ENCODE results near the gene LTA.

LTA gene

DNA sequence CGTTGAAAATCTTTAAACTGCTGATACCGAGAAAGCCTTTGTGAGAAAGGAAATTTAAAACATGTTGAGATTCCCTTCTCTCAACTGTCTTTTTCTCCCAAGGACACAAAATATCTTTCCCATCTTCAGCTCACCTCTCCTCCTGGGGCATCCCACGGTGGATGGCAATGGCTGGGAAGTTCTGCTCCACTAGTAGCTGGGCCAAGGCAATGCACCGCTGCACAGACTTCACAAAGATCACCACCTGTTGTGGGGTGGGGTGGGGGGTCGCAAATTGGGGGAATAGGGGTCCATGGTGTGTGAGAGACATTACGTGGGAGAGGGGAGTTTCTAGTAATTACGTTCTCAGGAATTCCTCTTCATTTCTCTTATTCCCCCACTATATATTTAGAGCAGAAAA lies 40.9 kb upstream of the LTA start:
- Histone ChIP-seq H3K4me2 (no peak overlapping the region), H3K36me3 (peaks cover 66 to 73% (median 69%) of the 10 kb centered on the region in 11 experiments), H3K27me3 (no peaks in the 10 kb centered on the region), H3K27ac (no peak overlapping the region), H3K4me1 (peaks cover 0 to 27% (median 8%) of the 10 kb centered on the region in 10 experiments; a peak in 12 of 20 replicates), H3K4me3 (no peak overlapping the region), H4K20me1 (peaks cover 66 to 95% (median 78%) of the 10 kb centered on the region in 11 experiments), H3K9me3 (replicated peaks in 1 of 11) (no peaks in the 10 kb centered on the region), H3K9ac (no peak overlapping the region)
- no peak for TF ChIP-seq Cebpa-rat (IDR thresholded peaks at IDR 0.05)

DNA sequence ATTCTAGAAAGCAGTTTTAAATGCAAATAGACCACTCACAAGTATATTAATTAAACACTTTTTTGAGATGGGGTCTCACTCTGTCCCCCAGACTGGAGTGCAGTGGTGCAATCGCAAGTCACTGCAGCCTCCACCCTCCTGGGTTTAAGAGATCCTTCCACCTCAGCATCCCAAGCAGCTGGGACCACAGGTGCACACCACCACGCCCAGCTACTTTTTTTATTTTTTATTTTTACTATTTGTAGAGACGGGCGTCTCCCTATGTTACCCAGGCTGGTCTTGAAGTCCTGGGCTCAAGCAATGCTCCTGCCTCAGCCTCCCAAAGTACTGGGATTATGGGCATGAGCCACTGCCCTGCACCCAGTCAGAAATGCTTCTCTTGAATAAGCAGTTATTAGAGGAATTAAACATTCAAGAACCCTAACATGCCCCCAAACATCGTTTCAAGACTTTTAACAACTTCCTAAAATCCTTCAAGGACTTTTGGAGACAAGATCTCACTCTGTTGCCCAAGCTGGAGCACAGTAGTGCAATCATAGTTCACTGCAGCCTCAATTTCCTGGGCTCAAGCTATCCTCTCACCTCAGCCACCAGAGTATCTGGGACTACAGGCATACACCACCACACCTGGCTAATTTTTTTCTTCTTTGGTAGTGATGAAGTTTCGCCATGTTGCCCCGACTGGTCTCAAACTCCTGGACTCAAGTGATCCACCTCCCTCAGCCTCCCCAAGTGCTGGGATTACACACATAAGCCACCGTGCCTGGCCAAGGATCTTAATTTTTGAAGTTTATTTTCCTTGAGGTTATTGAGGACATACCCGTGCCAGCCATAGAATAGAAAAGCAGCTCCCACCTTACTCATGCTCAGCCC lies 40.1 kb upstream of the LTA start:
- H3K27ac ChIP-seq = no peak overlapping the region
- H4K20me1 ChIP-seq = peaks cover 75 to 97% (median 86%) of the 10 kb centered on the region in 11 experiments
- peaks cover 0 to 31% (median 10%) of the 10 kb centered on the region in 10 experiments; a peak in 12 of 20 replicates for H3K4me1 ChIP-seq
- TF ChIP-seq Cebpa-rat (IDR thresholded peaks at IDR 0.05) = no peak
- no peak overlapping the region for H3K4me2 ChIP-seq
- peaks cover 75 to 82% (median 77%) of the 10 kb centered on the region in 11 experiments for H3K36me3 ChIP-seq
- H3K27me3 ChIP-seq = no peaks in the 10 kb centered on the region
- H3K4me3 ChIP-seq = no peak overlapping the region
- no peak overlapping the region for H3K9ac ChIP-seq
- no peaks in the 10 kb centered on the region for H3K9me3 ChIP-seq (replicated peaks in 1 of 11)

DNA sequence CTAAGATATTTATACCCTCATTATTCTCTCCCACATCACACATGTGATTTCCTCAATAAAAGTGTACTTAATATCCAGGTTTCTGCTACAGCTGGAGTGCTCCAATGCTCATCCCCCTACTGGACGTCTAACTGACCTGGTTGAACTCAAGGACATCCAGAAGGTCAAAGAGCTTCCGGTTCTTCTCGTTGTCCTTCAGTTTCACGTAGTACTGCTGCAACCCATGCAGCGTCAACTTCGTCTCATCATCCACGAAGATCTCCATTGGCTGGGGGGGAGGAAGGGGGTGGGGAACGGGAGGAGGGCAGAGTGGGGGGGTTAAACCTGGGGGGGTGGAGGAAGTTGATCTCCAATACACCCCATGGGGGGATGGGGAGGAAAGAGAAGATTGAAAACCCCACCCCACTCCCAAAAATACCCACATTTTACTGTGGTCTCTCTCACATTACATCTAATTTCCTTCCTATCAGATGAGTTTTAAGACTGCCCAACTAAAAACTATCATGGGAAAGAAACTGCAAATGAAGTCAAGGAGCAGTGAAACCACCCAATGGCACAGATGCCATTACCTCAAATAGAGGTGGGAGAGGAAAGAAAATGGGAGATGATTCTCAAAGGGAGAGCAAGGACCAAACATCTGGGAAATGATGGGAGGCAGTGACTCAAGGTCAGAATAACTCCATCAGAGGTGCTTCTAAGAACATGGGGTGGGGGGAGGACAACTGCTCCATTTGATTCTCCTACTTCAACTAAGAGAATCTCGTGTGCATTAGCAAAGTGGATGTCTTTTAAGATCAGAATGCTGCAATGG lies 39.2 kb upstream of the LTA start:
- peaks cover 83 to 100% (median 92%) of the 10 kb centered on the region in 11 experiments for H4K20me1 ChIP-seq
- peaks cover 83 to 90% (median 85%) of the 10 kb centered on the region in 11 experiments for H3K36me3 ChIP-seq
- no peak overlapping the region for H3K27ac ChIP-seq

GRCh38 chr6:31533455-31533841 lies 38.6 kb upstream of the LTA start:
- H3K4me3 ChIP-seq = no peak overlapping the region
- H3K9me3 ChIP-seq (replicated peaks in 1 of 11) = no peaks in the 10 kb centered on the region
- H3K4me2 ChIP-seq = no peak overlapping the region
- peak overlapping the region in 1 of 11 experiments; percentile 60; a peak in 1 of 22 replicates for H3K9ac ChIP-seq
- no peaks in the 10 kb centered on the region for H3K27me3 ChIP-seq
- no peak overlapping the region for H3K27ac ChIP-seq
- peaks cover 89 to 96% (median 91%) of the 10 kb centered on the region in 11 experiments for H3K36me3 ChIP-seq
- H4K20me1 ChIP-seq = peaks cover 89 to 100% (median 97%) of the 10 kb centered on the region in 11 experiments
- H3K4me1 ChIP-seq = peaks cover 4 to 44% (median 17%) of the 10 kb centered on the region in 10 experiments
- TF ChIP-seq Cebpa-rat (IDR thresholded peaks at IDR 0.05) = no peak

More for the DNA sequence above, 39.2 kb upstream of the LTA start:
- TF ChIP-seq Cebpa-rat (IDR thresholded peaks at IDR 0.05) = no peak
- no peaks in the 10 kb centered on the region for H3K27me3 ChIP-seq
- no peak overlapping the region for H3K4me3 ChIP-seq
- peaks cover 0 to 38% (median 13%) of the 10 kb centered on the region in 10 experiments; a peak in 12 of 20 replicates for H3K4me1 ChIP-seq
- no peak overlapping the region for H3K9ac ChIP-seq
- no peaks in the 10 kb centered on the region for H3K9me3 ChIP-seq (replicated peaks in 1 of 11)
- H3K4me2 ChIP-seq = no peak overlapping the region

- H3K4me2 ChIP-seq = no peak overlapping the region
- H4K20me1 ChIP-seq = peaks cover 95 to 100% (median 99%) of the 10 kb centered on the region in 11 experiments
These were observed 38.1 kb upstream of the LTA start for GRCh38 chr6:31534011-31534410.

GRCh38 chr6:31534521-31535040 lies 37.5 kb upstream of the LTA start:
- Histone ChIP-seq H3K4me1 (peaks cover 15 to 56% (median 29%) of the 10 kb centered on the region in 10 experiments), H3K27ac (no peak overlapping the region), H3K36me3 (peaks cover 98 to 100% (median 99%) of the 10 kb centered on the region in 11 experiments), H3K9ac (peak overlapping the region in 3 of 11 experiments; percentile 1 to 19 (median 5); a peak in 1 of 22 replicates), H3K27me3 (no peaks in the 10 kb centered on the region), H3K9me3 (replicated peaks in 1 of 11) (no peaks in the 10 kb centered on the region), H4K20me1 (peaks cover 96 to 100% (median 99%) of the 10 kb centered on the region in 11 experiments), H3K4me2 (no peak overlapping the region; a peak in 1 of 22 replicates), H3K4me3 (no peak overlapping the region)
- TF ChIP-seq Cebpa-rat (IDR thresholded peaks at IDR 0.05) = no peak

More at GRCh38 chr6:31534011-31534410, 38.1 kb upstream of the LTA start:
- peaks cover 9 to 50% (median 23%) of the 10 kb centered on the region in 10 experiments for H3K4me1 ChIP-seq
- H3K27ac ChIP-seq = no peak overlapping the region
- peak overlapping the region in 3 of 11 experiments; percentile 1 to 60 (median 17); a peak in 3 of 22 replicates for H3K9ac ChIP-seq
- TF ChIP-seq Cebpa-rat (IDR thresholded peaks at IDR 0.05) = no peak
- no peak overlapping the region for H3K4me3 ChIP-seq
- H3K9me3 ChIP-seq (replicated peaks in 1 of 11) = no peaks in the 10 kb centered on the region
- H3K27me3 ChIP-seq = no peaks in the 10 kb centered on the region
- peaks cover 95 to 100% (median 97%) of the 10 kb centered on the region in 11 experiments for H3K36me3 ChIP-seq

- H3K4me3 ChIP-seq = no peak overlapping the region
- peaks cover 98 to 100% (median 100%) of the 10 kb centered on the region in 11 experiments for H4K20me1 ChIP-seq
- TF ChIP-seq Cebpa-rat (IDR thresholded peaks at IDR 0.05) = no peak
- no peaks in the 10 kb centered on the region for H3K27me3 ChIP-seq
- peaks cover 97 to 100% (median 99%) of the 10 kb centered on the region in 11 experiments for H3K36me3 ChIP-seq
- peak overlapping the region in 4 of 11 experiments; percentile 3 to 33 (median 17); a peak in 8 of 22 replicates for H3K9ac ChIP-seq
- no peaks in the 10 kb centered on the region for H3K9me3 ChIP-seq (replicated peaks in 1 of 11)
- peaks cover 26 to 64% (median 38%) of the 10 kb centered on the region in 10 experiments for H3K4me1 ChIP-seq
- H3K27ac ChIP-seq = no peak overlapping the region
- H3K4me2 ChIP-seq = peak overlapping the region in 1 of 11 experiments; percentile 91; a peak in 1 of 22 replicates
These were observed 36.4 kb upstream of the LTA start for GRCh38 chr6:31535538-31536324.

All from BLaER1 treated with 17β-estradiol and CSF1 and Interleukin-3, amounts not matched to agents 10 nM and 100 nM (cell line).